Lung (tissue), 12 donors: ENCODE results near the gene CCDC73. TPM values are rescaled to one million over a fixed set of nuclear protein-coding genes. Genes with fewer than 3 reads are reported as not detected.

Source experiments
- ATAC-seq: fragments of 200-7000 bp; cut with Tn5 transposase; one replicate; pipeline ENCODE4 v1.9.1; 2020; ENCODE audit warnings: moderate number of reproducible peaks; ENCODE audit not compliant: insufficient read depth, low FRiP score
- DNase-seq, 3 donors: peaks; one replicate each; pipeline ENCODE4 v3.0.0-alpha.2; 2013 to 2017
- H3K27ac ChIP-seq, 2 donors: one replicate each; pipeline ENCODE4 v1.5.1; 2013; ENCODE audit warnings: mild to moderate bottlenecking in 2 of 2, moderate library complexity in 2 of 2, control low read depth in 1 of 2, inconsistent platforms in 1 of 2, low read depth in 1 of 2, low read length in 1 of 2
- H3K27me3 ChIP-seq, 3 donors: one replicate each; pipeline ENCODE4 v1.5.1; 2013; ENCODE audit warnings: low read length in 2 of 3; ENCODE audit not compliant: control insufficient read depth in 3 of 3, insufficient read depth in 3 of 3
- H3K36me3 ChIP-seq, 4 donors: one replicate each; pipeline ENCODE4 v1.5.1; 2013; ENCODE audit warnings: low read length in 4 of 4, mild to moderate bottlenecking in 1 of 4, moderate library complexity in 1 of 4; ENCODE audit not compliant: control insufficient read depth in 4 of 4, insufficient read depth in 4 of 4
- H3K4me1 ChIP-seq, 5 donors: one replicate each; pipeline ENCODE4 v1.5.1; 2013; ENCODE audit warnings: low read length in 5 of 5, mild to moderate bottlenecking in 2 of 5, moderate library complexity in 1 of 5; ENCODE audit not compliant: control insufficient read depth in 5 of 5, insufficient read depth in 5 of 5
- H3K4me3 ChIP-seq: one replicate; pipeline ENCODE4 v1.5.1; 2013; ENCODE audit warnings: mild to moderate bottlenecking, control low read depth, moderate library complexity
- H3K9ac ChIP-seq, 2 donors: one replicate each; pipeline ENCODE4 v1.5.1; 2013; ENCODE audit warnings: low read length in 2 of 2, control low read depth in 1 of 2; ENCODE audit not compliant: insufficient read depth in 1 of 2
- H3K9me3 ChIP-seq, 4 donors: one replicate each; pipeline ENCODE4 v1.5.1; 2013; ENCODE audit warnings: low read length in 3 of 4, mild to moderate bottlenecking in 1 of 4, moderate library complexity in 1 of 4; ENCODE audit not compliant: control insufficient read depth in 4 of 4, insufficient read depth in 3 of 4
- WGBS, 2 donors: extraction: QIAGEN DNeasy Blood & Tissue Kit; methylation state at CpG; one replicate each; pipeline ENCODE4 v1.1.7; 2013; 5-methylcytosine and 5-hydroxymethylcytosine counted together
- polyA plus RNA-seq, 2 donors: library from polyadenylated mRNA; stranded (reverse); fragments of 200-250 nt; gene quantifications; one replicate each; pipeline ENCODE4 v1.2.1, GENCODE V29; 2013
- total RNA-seq, 2 donors: library from RNA; depleted of rRNA in 1 of 2; stranded (reverse); fragments of >200 nt in 1 of 2; gene quantifications; one replicate each; pipeline ENCODE4 v1.2.1, GENCODE V29; 2014 to 2021
- TF ChIP-seq, protein P1 (sequence below): IDR thresholded peaks from 2 replicates; pipeline ENCODE4 v1.5.1; 2012; ENCODE audit warnings: mild to moderate bottlenecking; ENCODE audit errors: control extremely low read depth, extremely low read depth
- donor health status: control.
- donor health status: control.
- donor health status: Bipolar disorder and iron deficiency.
- donor health status: healthy.
- donor health status: DM: yes; HTN: yes; CAD: no.

The CCDC73 gene
- total and polyA plus RNA-seq, 4 donors: 0.03 to 0.17 (median 0.10) TPM

DNA sequence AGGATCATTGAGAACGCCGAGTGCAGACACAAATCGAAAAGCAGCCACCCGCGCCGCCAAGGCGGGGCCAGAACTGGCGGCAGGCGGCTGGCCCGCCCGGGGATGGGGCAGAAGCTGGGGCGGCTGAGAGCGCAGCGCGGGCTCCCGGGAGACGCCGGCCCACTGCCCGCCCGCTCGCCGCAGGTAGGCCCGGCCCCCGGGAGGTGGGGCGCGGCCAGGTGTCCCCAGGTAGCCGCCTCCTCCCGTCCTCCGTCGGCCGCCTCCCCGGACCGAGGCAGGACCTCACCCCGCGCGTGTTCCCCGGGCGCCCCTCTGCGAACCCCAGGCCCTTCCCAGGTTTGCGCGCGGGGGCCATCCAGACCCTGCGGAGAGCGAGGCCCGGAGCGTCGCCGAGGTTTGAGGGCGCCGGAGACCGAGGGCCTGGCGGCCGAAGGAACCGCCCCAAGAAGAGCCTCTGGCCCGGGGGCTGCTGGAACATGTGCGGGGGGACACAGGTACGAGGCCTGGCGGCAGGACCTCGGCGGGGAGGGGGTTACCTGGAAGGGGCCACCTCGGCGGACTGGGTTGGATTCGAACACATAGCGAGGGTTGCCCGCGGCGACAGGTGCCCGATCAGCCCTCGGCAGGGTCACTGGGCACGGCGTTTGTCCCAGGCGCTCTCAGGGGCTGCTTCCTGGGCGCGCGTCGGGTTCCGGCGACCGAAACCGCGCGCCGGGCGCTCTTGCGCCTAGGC lies 35.4 kb upstream of the CCDC73 start, which contains the start of gene PRRG4:
Gene PRRG4 (plus strand): TSS at position 248 of the 733 bp plus-strand sequence. CDS start 603 bp downstream, outside the sequence.
- Histone ChIP-seq H3K27ac (peak within 1 kb of the TSS in 1 of 2 donors; percentile 84), H3K9ac (peak within 1 kb of the TSS; percentile 71 to 82), H3K4me1 (peaks cover 0 to 13% (median 0%) of the 10 kb centered on the region in 5 donors), H3K4me3 (peak within 1 kb of the TSS; percentile 53), H3K27me3 (peaks cover 0 to 15% (median 10%) of the 10 kb centered on the region in 3 donors), H3K9me3 (no peaks in the 10 kb centered on the region), H3K36me3 (no peaks in the 10 kb centered on the region)
- ATAC-seq (peak; percentile 95), DNase-seq (peak; percentile 60 to 72 (median 65))
- 1 to 2% methylated on average over 56 to 85 of the region's 85 CpGs for WGBS, 2 donors
- TF ChIP-seq, protein P1, sequence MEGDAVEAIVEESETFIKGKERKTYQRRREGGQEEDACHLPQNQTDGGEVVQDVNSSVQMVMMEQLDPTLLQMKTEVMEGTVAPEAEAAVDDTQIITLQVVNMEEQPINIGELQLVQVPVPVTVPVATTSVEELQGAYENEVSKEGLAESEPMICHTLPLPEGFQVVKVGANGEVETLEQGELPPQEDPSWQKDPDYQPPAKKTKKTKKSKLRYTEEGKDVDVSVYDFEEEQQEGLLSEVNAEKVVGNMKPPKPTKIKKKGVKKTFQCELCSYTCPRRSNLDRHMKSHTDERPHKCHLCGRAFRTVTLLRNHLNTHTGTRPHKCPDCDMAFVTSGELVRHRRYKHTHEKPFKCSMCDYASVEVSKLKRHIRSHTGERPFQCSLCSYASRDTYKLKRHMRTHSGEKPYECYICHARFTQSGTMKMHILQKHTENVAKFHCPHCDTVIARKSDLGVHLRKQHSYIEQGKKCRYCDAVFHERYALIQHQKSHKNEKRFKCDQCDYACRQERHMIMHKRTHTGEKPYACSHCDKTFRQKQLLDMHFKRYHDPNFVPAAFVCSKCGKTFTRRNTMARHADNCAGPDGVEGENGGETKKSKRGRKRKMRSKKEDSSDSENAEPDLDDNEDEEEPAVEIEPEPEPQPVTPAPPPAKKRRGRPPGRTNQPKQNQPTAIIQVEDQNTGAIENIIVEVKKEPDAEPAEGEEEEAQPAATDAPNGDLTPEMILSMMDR: no peak

DNA sequence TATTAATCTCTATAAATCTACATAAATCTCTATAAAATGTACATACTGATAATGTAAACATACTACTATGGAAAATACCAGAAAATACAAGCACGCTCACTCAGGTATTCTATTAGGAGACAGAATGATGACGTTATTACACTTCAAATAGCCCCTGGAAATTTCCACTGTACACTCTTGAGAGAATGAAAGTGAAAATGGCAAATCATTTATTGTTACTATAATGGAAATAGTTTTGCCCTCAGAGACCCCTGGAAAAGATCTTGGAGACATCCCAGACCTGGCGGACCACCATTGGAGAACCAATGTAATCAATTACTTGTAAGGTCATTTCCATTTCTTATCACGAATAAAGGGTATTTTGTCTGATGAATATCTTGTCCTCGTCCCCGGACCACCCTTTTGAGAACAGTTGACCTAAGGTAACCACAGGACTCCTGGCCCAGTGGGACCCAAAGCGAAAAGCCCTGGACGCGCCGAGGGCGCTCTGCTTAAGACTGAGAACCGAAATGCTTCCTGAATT lies 34.8 kb upstream of the CCDC73 start:
- ATAC-seq (no peak), DNase-seq (peak in 2 of 3 donors; percentile 40 to 47)
- H3K9ac ChIP-seq: peak overlapping the region; percentile 71 to 82
- peaks cover 0 to 15% (median 10%) of the 10 kb centered on the region in 3 donors for H3K27me3 ChIP-seq
- TF ChIP-seq, protein P1: no peak
- no peaks in the 10 kb centered on the region for H3K9me3 ChIP-seq
- H3K4me1 ChIP-seq: peaks cover 0 to 13% (median 0%) of the 10 kb centered on the region in 5 donors
- H3K4me3 ChIP-seq: peak overlapping the region; percentile 53
- WGBS, 2 donors: 3 to 10% methylated on average over 12 of the region's 12 CpGs
- no peaks in the 10 kb centered on the region for H3K36me3 ChIP-seq
- H3K27ac ChIP-seq: peak overlapping the region in 1 of 2 donors; percentile 84

DNA sequence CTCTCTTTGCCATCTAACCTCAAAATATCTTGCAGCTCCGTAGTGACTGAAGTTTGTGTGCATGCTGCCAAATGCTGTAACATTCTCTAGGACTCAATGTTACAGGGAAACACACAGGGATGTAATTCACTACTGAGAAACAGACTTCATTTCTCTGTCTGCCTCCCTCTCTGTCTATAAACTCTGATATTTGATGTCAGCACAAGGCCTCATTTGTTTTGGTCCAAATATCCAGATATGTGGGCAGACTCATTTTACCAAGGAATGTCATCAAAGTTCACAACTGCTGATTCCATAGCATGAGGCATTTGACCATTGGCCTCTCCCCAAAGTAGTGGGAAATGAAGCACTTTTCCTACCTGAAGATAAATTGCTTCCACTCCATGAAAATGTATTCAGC lies 32.8 kb upstream of the CCDC73 start:
- 85 to 94% methylated on average over 1 of the region's 1 CpG for WGBS, 2 donors
- TF ChIP-seq, protein P1: no peak
- H3K9ac ChIP-seq: no peak overlapping the region
- no peaks in the 10 kb centered on the region for H3K36me3 ChIP-seq
- H3K9me3 ChIP-seq: no peaks in the 10 kb centered on the region
- H3K27ac ChIP-seq: no peak overlapping the region
- DNase-seq (no peak), ATAC-seq (no peak)
- H3K4me1 ChIP-seq: peaks cover 0 to 13% (median 0%) of the 10 kb centered on the region in 5 donors
- H3K4me3 ChIP-seq: no peak overlapping the region
- H3K27me3 ChIP-seq: peaks cover 0 to 15% (median 8%) of the 10 kb centered on the region in 3 donors
